Fibroblast of lung (primary cell): ENCODE data around the gene NEK11.

Experiments used
- CTCF ChIP-seq, 2 donors: IDR thresholded peaks in 1 of 2; conservative IDR thresholded peaks in 1 of 2; 1 replicate in 1 of 2; 2 replicates in 1 of 2; pipeline ENCODE4 v1.5.1; 2011 to 2012; ENCODE audit warnings: low read length in 2 of 2, control low read depth in 1 of 2, inconsistent platforms in 1 of 2, low read depth in 1 of 2, mild to moderate bottlenecking in 1 of 2
- EZH2 ChIP-seq: IDR thresholded peaks from 2 replicates; pipeline ENCODE4 v1.5.1; 2012; ENCODE audit warnings: low read length, control low read depth, mild to moderate bottlenecking; ENCODE audit errors: missing control alignments

- TF ChIP-seq CTCF (conservative IDR thresholded peaks at IDR 0.05 in 1 of 2, IDR thresholded peaks at IDR 0.05 in 1 of 2; ENCODE audit: low read depth in 1 of 2, low read length in 2 of 2) (no peak), EZH2 (no peak)
Measured at GRCh38 chr3:131009698-131010097, 17.0 kb upstream of the NEK11 start.
